HG03039 (cell line): Measurements from ENCODE around the gene PPTC7.
"Not testable (repeated sequence)": the region's sequence is repeated elsewhere in the genome, so short reads cannot be mapped to it uniquely, and the experiment has no call there.

Source experiments
- ATAC-seq: cut with Tn5 transposase; IDR thresholded peaks from one replicate; pipeline ENCODE4 v1.9.1; 2021; ENCODE audit warnings: mild to moderate bottlenecking, moderate library complexity; ENCODE audit not compliant: unreplicated experiment

The PPTC7 gene

GRCh38 chr12:110587102-110587501 is 4.0 kb upstream of the PPTC7 start:
- ATAC-seq, result not testable (repeated sequence)

- no peak for ATAC-seq
Measured at GRCh38 chr12:110585231-110585799, 2.2 kb upstream of the PPTC7 start.

GRCh38 chr12:110582276-110583136 is 612 bp downstream of the PPTC7 start:
- ATAC-seq, result peak; percentile 36

GRCh38 chr12:110581931-110582275 is 1.2 kb downstream of the PPTC7 start:
- no peak for ATAC-seq

DNA sequence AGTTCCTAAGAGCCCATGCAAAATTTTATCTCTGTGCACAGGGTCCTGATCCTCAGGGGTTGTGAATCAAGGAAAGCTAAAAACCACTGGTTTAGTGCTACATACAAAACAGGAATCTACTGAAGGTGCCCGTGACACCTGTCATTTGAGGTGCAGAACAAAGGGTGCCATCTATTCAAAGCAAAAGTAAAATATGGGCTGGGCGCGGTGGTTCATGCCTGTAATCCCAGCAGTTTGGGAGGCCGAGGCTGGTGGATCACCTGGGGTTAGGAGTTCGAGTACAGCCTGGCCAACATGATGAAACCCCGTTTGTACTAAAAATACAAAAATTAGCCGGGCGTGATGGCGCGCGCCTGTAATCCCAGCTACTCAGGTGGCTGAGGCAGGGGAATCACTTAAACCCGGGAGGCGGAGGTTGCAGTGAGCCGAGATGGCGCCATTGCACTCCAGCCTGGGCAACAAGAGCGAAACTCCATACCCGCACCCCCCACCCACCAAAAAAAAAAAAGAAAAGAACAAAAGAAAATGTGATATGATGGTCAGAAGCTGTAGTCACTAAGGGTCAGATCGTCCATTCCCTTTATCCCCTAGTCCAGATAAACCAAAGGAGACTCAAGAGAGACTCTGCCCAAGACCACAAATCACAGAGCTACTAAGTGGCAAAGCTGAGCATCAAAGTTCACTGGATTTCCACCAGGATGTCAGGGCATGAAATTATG is 3.4 kb downstream of the PPTC7 start:
- ATAC-seq, result no peak

GRCh38 chr12:110578694-110579534 is 4.2 kb downstream of the PPTC7 start:
- no peak for ATAC-seq

DNA sequence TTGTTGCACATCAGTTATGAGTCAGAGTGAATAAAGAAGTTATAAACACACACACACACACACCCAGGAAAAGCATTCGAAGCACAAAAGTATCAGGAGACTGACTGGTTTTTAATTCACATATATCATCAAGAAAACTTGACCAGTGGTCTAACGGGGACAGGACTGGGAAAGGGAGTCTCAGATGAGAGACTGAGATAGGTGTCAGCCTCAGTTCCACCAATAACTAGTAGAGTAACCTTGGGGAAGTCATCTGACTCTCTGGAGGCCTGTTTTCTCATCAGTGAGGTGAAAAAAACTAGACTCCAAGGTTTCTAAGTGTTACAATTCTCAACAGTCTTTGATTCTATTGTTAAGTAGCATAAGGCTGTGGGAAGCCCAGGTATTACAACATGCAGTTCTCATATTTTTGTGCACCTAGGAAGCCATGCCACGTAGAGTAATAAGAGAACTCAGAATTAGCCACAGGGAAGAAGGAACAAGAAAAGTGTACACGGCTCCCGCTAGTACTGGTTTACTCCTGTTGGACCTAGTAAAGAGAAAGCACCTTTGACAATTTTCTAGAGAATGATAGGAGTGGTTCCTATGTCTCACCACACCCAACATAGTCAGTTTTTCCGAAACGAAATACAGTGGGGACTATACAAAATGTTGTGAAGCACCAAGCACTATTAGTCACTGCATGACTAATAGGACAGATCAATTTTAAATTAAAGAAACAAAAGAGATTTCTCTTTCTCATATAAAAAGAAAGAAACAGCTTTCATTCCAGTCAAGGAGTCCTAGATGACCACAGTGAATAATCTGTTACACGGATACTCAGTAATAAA is 5.0 kb downstream of the PPTC7 start:
- no peak for ATAC-seq

- ATAC-seq, result no peak
Measured at GRCh38 chr12:110576504-110576903, 6.6 kb downstream of the PPTC7 start.

DNA sequence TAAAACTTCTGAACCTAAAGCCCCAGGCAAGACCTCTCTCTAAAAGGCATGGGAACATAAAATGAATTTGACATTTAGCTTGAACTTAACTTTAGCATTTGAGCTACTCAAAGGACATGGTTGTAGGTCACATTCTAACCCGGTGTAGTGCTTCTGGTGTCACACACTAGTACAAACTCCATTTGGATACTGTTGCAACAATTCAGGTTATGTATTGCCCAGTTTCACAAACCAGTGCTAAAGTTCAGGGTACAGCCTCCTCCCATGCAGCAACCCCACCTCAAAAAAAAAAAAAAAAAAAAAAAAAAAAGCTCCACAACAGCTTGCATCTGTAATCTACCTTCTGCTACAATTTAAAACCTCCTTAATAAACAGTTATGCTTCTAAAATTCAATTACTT is 7.8 kb downstream of the PPTC7 start:
- no peak for ATAC-seq

GRCh38 chr12:110574717-110575230 is 8.3 kb downstream of the PPTC7 start:
- ATAC-seq, result not testable (repeated sequence)

- no peak for ATAC-seq
Measured at GRCh38 chr12:110574044-110574443, 9.1 kb downstream of the PPTC7 start.

DNA sequence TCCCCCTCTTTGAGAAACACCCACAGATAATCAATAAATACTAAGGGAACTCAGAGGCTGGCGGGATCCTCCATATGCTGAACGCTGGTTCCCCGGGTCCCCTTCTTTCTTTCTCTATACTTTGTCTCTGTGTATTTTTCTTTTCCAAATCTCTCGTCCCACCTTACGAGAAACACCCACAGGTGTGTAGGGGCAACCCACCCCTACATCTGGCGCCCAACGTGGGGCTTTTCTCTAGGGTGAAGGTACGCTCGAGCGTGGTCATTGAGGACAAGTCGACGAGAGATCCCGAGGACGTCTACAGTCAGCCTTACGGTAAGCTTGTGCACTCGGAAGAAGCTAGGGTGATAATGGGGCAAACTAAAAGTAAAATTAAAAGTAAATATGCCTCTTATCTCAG is 12.3 kb downstream of the PPTC7 start:
- ATAC-seq, result not testable (repeated sequence)

DNA sequence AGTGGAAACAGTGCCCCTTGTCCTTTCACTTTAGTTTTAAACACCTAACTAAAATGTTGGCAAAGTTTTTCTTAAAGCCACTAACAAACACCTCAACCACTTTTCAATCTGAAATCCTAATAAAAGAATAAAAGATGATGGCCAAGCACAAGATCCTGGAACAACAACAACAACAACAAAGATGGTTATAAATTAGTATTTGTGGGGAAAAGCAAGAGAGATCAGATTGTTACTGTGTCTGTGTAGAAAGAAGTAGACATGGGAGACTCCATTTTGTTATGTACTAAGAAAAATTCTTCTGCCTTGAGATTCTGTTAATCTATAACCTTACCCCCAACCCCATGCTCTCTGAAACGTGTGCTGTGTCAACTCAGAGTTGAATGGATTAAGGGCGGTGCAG is 13.3 kb downstream of the PPTC7 start:
- not testable (repeated sequence) for ATAC-seq

GRCh38 chr12:110568752-110569151 is 14.4 kb downstream of the PPTC7 start:
- ATAC-seq, result no peak

- no peak for ATAC-seq
Measured at GRCh38 chr12:110566993-110567392, 16.1 kb downstream of the PPTC7 start.

- ATAC-seq, result no peak
Measured at GRCh38 chr12:110565894-110566871, 16.9 kb downstream of the PPTC7 start.

DNA sequence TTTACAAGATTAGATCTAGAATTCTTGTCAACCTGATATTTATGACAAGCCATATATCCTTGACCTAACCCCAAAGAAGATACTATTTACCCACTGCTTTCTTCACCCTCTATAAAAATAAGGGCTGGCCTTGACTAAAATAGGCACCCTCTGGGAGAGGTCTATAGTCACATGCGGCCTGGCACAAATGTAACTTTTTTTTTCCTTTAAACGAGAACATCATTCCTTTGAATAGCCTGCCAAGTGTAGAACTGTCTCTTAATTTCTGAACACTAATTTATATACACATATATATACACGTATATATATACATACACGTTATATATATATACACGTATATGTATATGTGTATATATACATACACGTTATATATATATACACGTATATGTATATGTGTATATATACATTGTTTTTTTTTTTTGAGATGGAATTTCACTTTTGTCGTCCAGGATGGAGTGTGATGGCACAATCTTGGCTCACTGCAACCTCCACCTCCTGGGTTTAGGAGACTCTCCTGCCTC is 18.6 kb downstream of the PPTC7 start:
- ATAC-seq, result no peak

GRCh38 chr12:110563702-110564470 is 19.2 kb downstream of the PPTC7 start:
- no peak for ATAC-seq
